ENCODE results near the gene GCGR.

Gene GCGR

GRCh38 chr17:81812571-81813370 is 8.8 kb downstream of the GCGR start:
- DNase-seq: no peak

- DNase-seq: no peak
Observed at GRCh38 chr17:81813371-81813684, 9.4 kb downstream of the GCGR start.

- no peak for DNase-seq
Observed at GRCh38 chr17:81813861-81814683, 10.1 kb downstream of the GCGR start.

GRCh38 chr17:81814748-81815645 is 11.0 kb downstream of the GCGR start:
- no peak for DNase-seq

- DNase-seq: no peak
Observed at GRCh38 chr17:81815646-81815986, 11.7 kb downstream of the GCGR start.

- DNase-seq: no peak
Observed at GRCh38 chr17:81817758-81818147, 13.8 kb downstream of the GCGR start.

GRCh38 chr17:81819708-81820107 is 15.8 kb downstream of the GCGR start:
- DNase-seq: no peak

GRCh38 chr17:81821147-81821546 is 17.2 kb downstream of the GCGR start:
- no peak for DNase-seq

GRCh38 chr17:81821603-81822311 is 17.8 kb downstream of the GCGR start:
- no peak for DNase-seq

GRCh38 chr17:81822312-81822637 is 18.3 kb downstream of the GCGR start:
- no peak for DNase-seq

- DNase-seq: no peak
Observed at GRCh38 chr17:81822996-81823819, 19.3 kb downstream of the GCGR start.

GRCh38 chr17:81823820-81824550 is 20.0 kb downstream of the GCGR start:
- no peak for DNase-seq

GRCh38 chr17:81824595-81824994 is 20.6 kb downstream of the GCGR start:
- DNase-seq: no peak

- no peak for DNase-seq
Observed at GRCh38 chr17:81825841-81826466, 22.0 kb downstream of the GCGR start.

GRCh38 chr17:81828656-81829055 is 24.7 kb downstream of the GCGR start:
- DNase-seq: no peak

GRCh38 chr17:81829858-81830257 is 25.9 kb downstream of the GCGR start:
- no peak for DNase-seq

GRCh38 chr17:81831563-81831956 is 27.6 kb downstream of the GCGR start:
- no peak for DNase-seq

- peak in 4 of 5 experiments; percentile 29 to 78 (median 42) for DNase-seq
Observed at GRCh38 chr17:81831957-81832607, 28.1 kb downstream of the GCGR start.

- peak in 3 of 5 experiments; percentile 18 to 51 (median 33) for DNase-seq
Observed at GRCh38 chr17:81832608-81833159, 28.7 kb downstream of the GCGR start.
